H9 (cell line): ENCODE results near the gene LIMS2. TPM values are rescaled to one million over a fixed set of nuclear protein-coding genes. Genes with fewer than 3 reads are reported as not detected.

Source experiments
- DNase-seq: peaks from one replicate; pipeline ENCODE4 v3.0.0-alpha.2; 2017
- H2AFZ ChIP-seq: one replicate; pipeline ENCODE4 v1.6.1; 2013; ENCODE audit warnings: mild to moderate bottlenecking, low read length, control low read depth, moderate library complexity
- H2AK5ac ChIP-seq: 2 replicates; pipeline ENCODE4 v1.6.1; 2013; ENCODE audit warnings: low read length, control low read depth, mixed read lengths; ENCODE audit not compliant: insufficient read length
- H2BK120ac ChIP-seq: one replicate; pipeline ENCODE4 v1.6.1; 2013; ENCODE audit warnings: low read depth, mild to moderate bottlenecking, low read length, control low read depth, inconsistent platforms; ENCODE audit not compliant: poor library complexity, severe bottlenecking
- H2BK12ac ChIP-seq: 2 replicates; pipeline ENCODE4 v1.6.1; 2013; ENCODE audit warnings: low read length, control low read depth, mixed read lengths, low read depth; ENCODE audit not compliant: insufficient read length
- H2BK15ac ChIP-seq: 2 replicates; pipeline ENCODE4 v1.6.1; 2013; ENCODE audit warnings: low read depth, low read length, control low read depth
- H2BK20ac ChIP-seq: one replicate; pipeline ENCODE4 v1.6.1; 2013; ENCODE audit warnings: low read depth, mild to moderate bottlenecking, low read length, control low read depth, inconsistent platforms; ENCODE audit not compliant: poor library complexity, severe bottlenecking
- H2BK5ac ChIP-seq: 2 replicates; pipeline ENCODE4 v1.6.1; 2013; ENCODE audit warnings: low read length, control low read depth, mixed read lengths; ENCODE audit not compliant: insufficient read length
- H3K14ac ChIP-seq: 2 replicates; pipeline ENCODE4 v1.6.1; 2013; ENCODE audit warnings: low read length, control low read depth; ENCODE audit not compliant: insufficient read depth
- H3K18ac ChIP-seq: 2 replicates; pipeline ENCODE4 v1.6.1; 2013; ENCODE audit warnings: low read depth, mild to moderate bottlenecking, mixed read lengths, low read length, control low read depth; ENCODE audit not compliant: insufficient read length
- H3K23ac ChIP-seq: 2 replicates; pipeline ENCODE4 v1.6.1; 2013; ENCODE audit warnings: low read length, control low read depth, mixed read lengths, low read depth; ENCODE audit not compliant: insufficient read length
- H3K23me2 ChIP-seq: 2 replicates; pipeline ENCODE4 v1.6.1; 2013; ENCODE audit warnings: low read depth, mild to moderate bottlenecking, mixed read lengths, low read length, control low read depth; ENCODE audit not compliant: insufficient read length, poor library complexity, severe bottlenecking
- H3K27ac ChIP-seq: 2 replicates; pipeline ENCODE4 v1.5.1; 2013; ENCODE audit warnings: low read length, control low read depth, mixed read lengths, low read depth; ENCODE audit not compliant: insufficient read length
- H3K27me3 ChIP-seq: 2 replicates; pipeline ENCODE4 v1.6.1; 2013; ENCODE audit warnings: low read length, control low read depth, inconsistent platforms; ENCODE audit not compliant: insufficient read depth
- H3K4ac ChIP-seq: 2 replicates; pipeline ENCODE4 v1.6.1; 2013; ENCODE audit warnings: low read depth, mild to moderate bottlenecking, control low read depth, inconsistent platforms, low read length, moderate library complexity
- H3K4me1 ChIP-seq: 2 replicates; pipeline ENCODE4 v1.6.1; 2013; ENCODE audit warnings: low read length, control low read depth, inconsistent platforms; ENCODE audit not compliant: insufficient read depth
- H3K4me2 ChIP-seq: 2 replicates; pipeline ENCODE4 v1.6.1; 2013; ENCODE audit warnings: low read length, control low read depth, mixed read lengths; ENCODE audit not compliant: insufficient read length, insufficient read depth
- H3K56ac ChIP-seq: 2 replicates; pipeline ENCODE4 v1.6.1; 2013; ENCODE audit warnings: low read depth, mild to moderate bottlenecking, mixed read lengths, low read length, control low read depth; ENCODE audit not compliant: insufficient read length
- H3K79me1 ChIP-seq: 2 replicates; pipeline ENCODE4 v1.6.1; 2013; ENCODE audit warnings: low read depth, mild to moderate bottlenecking, moderate library complexity, low read length, control low read depth, inconsistent platforms; ENCODE audit not compliant: insufficient read depth, poor library complexity, severe bottlenecking
- H3K79me2 ChIP-seq: 2 replicates; pipeline ENCODE4 v1.6.1; 2013; ENCODE audit warnings: low read length, control low read depth, inconsistent platforms; ENCODE audit not compliant: insufficient read depth
- H3K9ac ChIP-seq: 2 replicates; pipeline ENCODE4 v1.6.1; 2013; ENCODE audit warnings: low read length, control low read depth, mixed read lengths; ENCODE audit not compliant: insufficient read length; ENCODE audit errors: extremely low read depth
- H3K9me3 ChIP-seq: one replicate; pipeline ENCODE4 v1.6.1; 2013; ENCODE audit warnings: low read depth, low read length, inconsistent platforms; ENCODE audit not compliant: control insufficient read depth
- H3T11ph ChIP-seq: one replicate; pipeline ENCODE4 v1.6.1; 2013; ENCODE audit warnings: mild to moderate bottlenecking, low read length, control low read depth, inconsistent platforms
- H4K20me1 ChIP-seq: one replicate; pipeline ENCODE4 v1.6.1; 2013; ENCODE audit not compliant: control insufficient read depth, insufficient read length, insufficient read depth
- H4K5ac ChIP-seq: 2 replicates; pipeline ENCODE4 v1.6.1; 2013; ENCODE audit warnings: low read depth, mild to moderate bottlenecking, mixed read lengths, low read length, control low read depth; ENCODE audit not compliant: insufficient read length
- H4K8ac ChIP-seq: replicated peaks from 2 replicates; pipeline ENCODE4 v1.6.1; 2013; ENCODE audit warnings: low read length, control low read depth, mixed read lengths, low read depth; ENCODE audit not compliant: insufficient read length
- H4K91ac ChIP-seq: 2 replicates; pipeline ENCODE4 v1.6.1; 2013; ENCODE audit warnings: low read depth, mild to moderate bottlenecking, moderate library complexity, mixed read lengths, low read length, control low read depth; ENCODE audit not compliant: insufficient read length
- H3K27ac Mint-ChIP-seq, 3 experiments: 2 replicates in 2 of 3; 3 replicates in 1 of 3; pipeline ENCODE4 v1.8.0; 2020 to 2021; ENCODE audit warnings: mixed read lengths in 3 of 3, mild to moderate bottlenecking in 1 of 3, moderate library complexity in 1 of 3
- H3K27me3 Mint-ChIP-seq: 2 replicates; pipeline ENCODE4 v1.8.0; 2021; ENCODE audit warnings: low read depth, mild to moderate bottlenecking, moderate library complexity, mixed read lengths
- H3K36me3 Mint-ChIP-seq, 3 experiments: 2 replicates in 2 of 3; 3 replicates in 1 of 3; pipeline ENCODE4 v1.8.0; 2020 to 2021; ENCODE audit warnings: low read depth in 3 of 3, mixed read lengths in 3 of 3; ENCODE audit not compliant: insufficient read depth in 1 of 3
- H3K4me1 Mint-ChIP-seq, 2 experiments: 2 replicates each; pipeline ENCODE4 v1.8.0; 2020; ENCODE audit warnings: mixed read lengths in 2 of 2
- H3K4me3 Mint-ChIP-seq, 2 experiments: 2 replicates in 1 of 2; 3 replicates in 1 of 2; pipeline ENCODE4 v1.8.0; 2020 to 2021; ENCODE audit warnings: mild to moderate bottlenecking in 2 of 2, mixed read lengths in 2 of 2, moderate library complexity in 1 of 2
- H3K9me3 Mint-ChIP-seq, 2 experiments: 2 replicates in 1 of 2; 3 replicates in 1 of 2; pipeline ENCODE4 v1.8.0; 2020; ENCODE audit warnings: mild to moderate bottlenecking in 2 of 2, mixed read lengths in 2 of 2, moderate library complexity in 1 of 2
- WGBS: extraction: QIAGEN DNeasy Blood & Tissue Kit; methylation state at CpG from one replicate; pipeline ENCODE4 v1.1.7; 2013; ENCODE audit warnings: missing lambda C conversion rate, low lambda C conversion rate, mixed read lengths; ENCODE audit not compliant: insufficient read length; ENCODE audit errors: extremely low coverage; 5-methylcytosine and 5-hydroxymethylcytosine counted together
- total RNA-seq: library from RNA; stranded (reverse); gene quantifications from 2 replicates; pipeline ENCODE4 v1.2.1, GENCODE V29; 2021
- TF ChIP-seq, protein P1 (sequence below): fragments of 200-600 bp; sonication (generic); conservative IDR thresholded peaks from 3 replicates; pipeline ENCODE4 v1.8.0; 2021; ENCODE audit warnings: antibody characterized with exemption, mild to moderate bottlenecking

LIMS2 gene
- total RNA-seq, 1 experiment from 2014 or later = 5.9 TPM

DNA sequence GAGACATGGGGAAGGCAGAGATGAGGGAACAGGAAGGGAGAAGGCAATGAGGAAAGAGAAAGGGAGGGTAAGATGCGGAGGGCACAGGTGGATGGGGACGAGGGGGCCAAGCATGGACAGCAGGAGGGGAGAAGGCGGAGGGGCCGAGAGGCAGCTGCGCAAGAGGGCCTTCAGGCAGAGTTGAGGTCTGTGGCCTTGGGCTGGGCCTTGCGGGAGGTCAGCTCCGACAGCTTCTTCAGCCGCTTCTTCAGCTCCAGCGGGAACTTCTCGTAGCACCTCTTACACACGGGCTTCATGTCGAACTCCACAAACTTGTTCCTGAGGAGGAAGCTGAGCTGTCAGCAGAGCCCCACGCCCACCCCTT, 36.2 kb downstream of the LIMS2 start:
- no peak for DNase-seq
- no peak overlapping the region for H2BK5ac ChIP-seq
- H4K20me1 ChIP-seq = no peaks in the 10 kb centered on the region
- H3K4ac ChIP-seq = no peak overlapping the region
- Mint-ChIP-seq H3K36me3 (no peaks in the 10 kb centered on the region), H3K27ac (no peak overlapping the region), H3K9me3 (no peaks in the 10 kb centered on the region), H3K4me3 (no peak overlapping the region), H3K27me3 (no peaks in the 10 kb centered on the region), H3K4me1 (peaks cover 8 to 13% of the 10 kb centered on the region in 2 experiments)
- no peaks in the 10 kb centered on the region for H3K79me2 ChIP-seq
- H4K91ac ChIP-seq = no peak overlapping the region
- WGBS = no CpG with 5 or more reads among the region's 13 CpGs
- H3K56ac ChIP-seq = no peak overlapping the region
- no peak overlapping the region for H4K8ac ChIP-seq
- H3K9ac ChIP-seq = no peak overlapping the region
- H4K5ac ChIP-seq = no peak overlapping the region
- no peak overlapping the region; the same call in 1 of the 2 replicates for H3K14ac ChIP-seq
- no peak overlapping the region for H2AK5ac ChIP-seq
- H3K27ac ChIP-seq = no peak overlapping the region
- H2AFZ ChIP-seq = no peak overlapping the region
- TF ChIP-seq, protein P1, sequence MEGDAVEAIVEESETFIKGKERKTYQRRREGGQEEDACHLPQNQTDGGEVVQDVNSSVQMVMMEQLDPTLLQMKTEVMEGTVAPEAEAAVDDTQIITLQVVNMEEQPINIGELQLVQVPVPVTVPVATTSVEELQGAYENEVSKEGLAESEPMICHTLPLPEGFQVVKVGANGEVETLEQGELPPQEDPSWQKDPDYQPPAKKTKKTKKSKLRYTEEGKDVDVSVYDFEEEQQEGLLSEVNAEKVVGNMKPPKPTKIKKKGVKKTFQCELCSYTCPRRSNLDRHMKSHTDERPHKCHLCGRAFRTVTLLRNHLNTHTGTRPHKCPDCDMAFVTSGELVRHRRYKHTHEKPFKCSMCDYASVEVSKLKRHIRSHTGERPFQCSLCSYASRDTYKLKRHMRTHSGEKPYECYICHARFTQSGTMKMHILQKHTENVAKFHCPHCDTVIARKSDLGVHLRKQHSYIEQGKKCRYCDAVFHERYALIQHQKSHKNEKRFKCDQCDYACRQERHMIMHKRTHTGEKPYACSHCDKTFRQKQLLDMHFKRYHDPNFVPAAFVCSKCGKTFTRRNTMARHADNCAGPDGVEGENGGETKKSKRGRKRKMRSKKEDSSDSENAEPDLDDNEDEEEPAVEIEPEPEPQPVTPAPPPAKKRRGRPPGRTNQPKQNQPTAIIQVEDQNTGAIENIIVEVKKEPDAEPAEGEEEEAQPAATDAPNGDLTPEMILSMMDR = no peak
- H3K79me1 ChIP-seq = no peaks in the 10 kb centered on the region
- no peak overlapping the region for H3T11ph ChIP-seq
- no peaks in the 10 kb centered on the region; the same call in 1 of the 2 replicates for H3K4me1 ChIP-seq
- no peak overlapping the region for H2BK20ac ChIP-seq
- H3K23me2 ChIP-seq = no peaks in the 10 kb centered on the region
- H3K4me2 ChIP-seq = no peak overlapping the region
- H3K18ac ChIP-seq = no peak overlapping the region
- H3K9me3 ChIP-seq = no peaks in the 10 kb centered on the region
- H3K27me3 ChIP-seq = no peaks in the 10 kb centered on the region
- no peak overlapping the region for H3K23ac ChIP-seq
- no peak overlapping the region for H2BK15ac ChIP-seq
- no peak overlapping the region for H2BK120ac ChIP-seq
- no peak overlapping the region for H2BK12ac ChIP-seq
